Ishikawa (cell line): ENCODE results near the gene LYRM4.

ENCODE experiments used
- EGR1 ChIP-seq: IDR thresholded peaks from 2 replicates; pipeline ENCODE4 v1.6.1; 2012
- EP300 ChIP-seq: IDR thresholded peaks from 2 replicates; pipeline ENCODE4 v1.6.1; 2012; ENCODE audit warnings: borderline replicate concordance
- MAX ChIP-seq: IDR thresholded peaks from 2 replicates; pipeline ENCODE4 v1.6.1; 2012
- USF1 ChIP-seq: IDR thresholded peaks from 2 replicates; pipeline ENCODE4 v1.6.1; 2012

GRCh38 chr6:5093231-5094015 is 167.3 kb downstream of the LYRM4 start:
- TF ChIP-seq EGR1 (no peak), MAX (no peak), EP300 (no peak), USF1 (no peak)
